HG03139 (cell line): ENCODE data around the gene ZBTB7B.

Experiments
- ATAC-seq: cut with Tn5 transposase; IDR thresholded peaks from one replicate; pipeline ENCODE4 v1.9.1; 2021; ENCODE audit not compliant: unreplicated experiment

ZBTB7B gene

DNA sequence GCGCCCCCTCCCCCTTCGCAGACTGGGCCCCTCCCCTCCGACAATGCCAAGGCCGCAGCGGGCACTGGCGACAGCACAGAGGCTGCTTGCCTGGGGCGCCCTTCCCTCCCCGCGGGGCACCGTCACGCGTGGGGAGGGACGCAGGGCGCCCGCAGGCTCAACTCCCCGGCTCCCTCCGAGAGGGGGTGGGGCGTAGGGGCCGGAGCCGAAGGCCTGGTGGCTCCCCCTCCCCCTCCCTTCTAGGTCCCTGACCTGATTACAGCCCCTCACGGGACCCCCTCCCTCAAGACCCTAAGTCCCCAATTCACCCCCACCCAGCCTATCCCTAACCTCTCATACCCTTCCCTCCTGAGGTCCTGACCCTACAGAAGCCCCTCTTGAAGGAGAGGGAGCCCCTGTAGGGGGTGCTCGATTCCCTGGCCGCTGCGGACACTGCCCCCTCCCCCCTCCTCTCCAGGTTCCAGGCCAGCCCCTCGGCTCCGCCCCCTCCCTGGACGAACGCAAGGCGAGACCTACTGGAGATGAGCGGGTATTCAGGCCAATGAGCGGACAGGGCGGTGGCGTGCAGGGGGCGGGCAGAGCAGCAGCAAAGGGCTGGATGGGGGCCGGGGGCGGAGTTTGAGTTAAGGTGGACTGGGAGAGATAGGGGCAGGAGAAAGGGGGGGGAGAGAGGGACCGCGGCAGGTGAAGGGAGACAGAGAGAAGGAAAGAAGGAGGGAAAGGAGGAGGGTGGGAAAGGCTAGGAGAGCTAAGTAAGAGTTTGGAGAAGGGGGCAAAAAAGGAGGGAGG, 733 bp upstream of the ZBTB7B start:
- ATAC-seq: peak; percentile 52

- no peak for ATAC-seq
Observed at GRCh38 chr1:155003227-155003765, 694 bp downstream of the ZBTB7B start.

- no peak for ATAC-seq
Observed at GRCh38 chr1:155003766-155004351, 1.3 kb downstream of the ZBTB7B start.

DNA sequence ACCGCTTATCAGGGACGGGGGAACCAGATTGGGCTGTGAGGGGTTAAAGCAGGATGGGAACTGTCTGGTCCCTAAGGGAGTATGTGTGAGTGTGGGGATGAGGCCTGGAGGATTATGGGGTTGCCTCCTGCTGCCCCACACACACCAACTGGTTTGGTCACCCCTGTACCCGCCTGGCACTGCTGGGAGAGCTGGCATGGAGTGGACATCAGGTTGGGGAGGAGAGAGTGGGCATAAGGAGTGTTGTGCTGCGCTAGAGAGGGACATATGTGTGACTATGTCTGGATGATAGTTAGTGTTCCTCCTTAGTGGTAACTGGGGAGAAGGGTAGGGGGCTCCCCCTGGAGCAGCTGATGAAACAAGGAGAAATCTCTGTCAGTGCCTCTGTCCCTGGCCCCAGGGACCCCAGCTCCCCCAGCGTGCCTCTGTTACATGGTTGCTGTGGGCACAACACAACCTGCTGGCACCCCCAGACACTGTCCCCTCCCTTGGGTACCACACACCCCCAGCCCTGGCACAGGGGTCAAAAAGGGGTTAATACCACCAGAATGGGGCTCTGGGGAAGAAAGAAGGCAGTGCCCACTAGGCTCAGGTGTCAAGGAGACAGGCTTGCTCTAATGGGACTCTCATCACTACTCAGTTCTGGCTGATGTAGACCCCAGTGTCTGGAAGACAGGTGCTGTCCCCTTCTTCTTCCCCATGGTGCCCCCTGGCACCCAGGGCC, 1.9 kb downstream of the ZBTB7B start:
- no peak for ATAC-seq

- ATAC-seq: no peak
Observed at GRCh38 chr1:155005076-155006011, 2.7 kb downstream of the ZBTB7B start.

GRCh38 chr1:155006601-155007101, 4.0 kb downstream of the ZBTB7B start:
- ATAC-seq: no peak

DNA sequence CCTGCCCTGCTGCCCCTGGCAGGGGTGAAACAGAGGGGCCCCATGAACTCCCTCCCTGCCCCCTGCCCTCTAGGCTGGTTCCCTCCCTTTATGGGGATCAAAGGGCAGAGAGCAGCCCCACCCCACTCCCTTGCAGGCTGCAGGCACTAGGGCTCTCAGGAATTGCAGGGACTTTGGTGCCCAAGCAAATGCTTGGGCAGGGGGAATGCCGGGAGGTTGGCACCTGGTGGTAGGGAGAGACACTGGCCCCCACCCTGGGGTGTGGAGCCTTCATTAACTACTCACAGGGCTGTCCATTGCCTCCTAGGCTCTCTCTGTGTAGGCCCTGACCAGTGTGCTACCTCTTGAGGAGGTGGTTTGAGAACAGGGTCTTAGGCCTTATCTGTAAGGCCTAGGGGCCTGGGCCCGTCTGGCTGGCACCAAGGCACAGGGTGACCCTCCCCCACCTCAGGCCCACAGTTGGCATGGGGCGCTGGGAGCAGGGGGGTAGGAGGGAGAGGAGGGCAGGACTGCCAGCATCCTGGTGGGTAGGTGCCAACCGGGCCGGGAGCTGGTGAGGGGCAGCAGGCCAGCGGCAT, 4.7 kb downstream of the ZBTB7B start:
- no peak for ATAC-seq

GRCh38 chr1:155008015-155008941, 5.7 kb downstream of the ZBTB7B start:
- no peak for ATAC-seq

- ATAC-seq: no peak
Observed at GRCh38 chr1:155009221-155009711, 6.7 kb downstream of the ZBTB7B start.

- ATAC-seq: no peak
Observed at GRCh38 chr1:155009742-155010141, 7.1 kb downstream of the ZBTB7B start.

DNA sequence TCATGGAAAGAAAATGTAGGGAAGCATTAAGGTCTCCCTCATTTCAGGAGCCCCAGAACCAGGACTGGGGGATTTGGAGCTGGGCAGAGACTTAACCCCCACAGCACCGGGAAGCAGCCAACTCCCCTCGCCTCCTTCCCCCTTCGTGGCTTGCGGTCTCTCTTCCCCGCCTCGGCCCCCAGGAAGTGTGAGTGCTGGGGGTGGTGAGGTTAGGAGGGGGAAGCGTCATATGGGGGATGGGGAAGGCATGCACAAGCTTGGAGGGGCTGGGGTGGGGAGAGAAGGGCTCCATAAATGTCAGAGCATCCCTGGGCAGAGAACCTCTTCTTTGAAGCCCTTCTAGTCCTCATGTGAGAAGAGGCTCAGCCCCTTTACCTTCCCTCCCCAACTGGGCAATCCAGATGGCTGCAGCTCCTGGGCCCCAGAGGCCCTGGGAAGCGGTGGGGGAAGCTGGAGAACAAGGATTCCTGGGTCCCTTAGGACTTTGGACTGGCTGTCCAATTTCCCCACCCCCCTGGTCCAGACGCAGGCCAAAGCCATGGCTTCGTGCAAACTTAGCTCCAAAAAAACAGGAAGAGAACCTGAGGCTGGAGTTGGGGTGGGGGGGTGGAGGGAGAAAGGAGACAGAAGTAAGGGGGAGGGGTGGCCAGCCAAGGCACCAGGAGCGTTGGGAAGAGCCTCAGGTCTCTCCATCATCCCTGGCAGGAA, 7.8 kb downstream of the ZBTB7B start:
- no peak for ATAC-seq

GRCh38 chr1:155011004-155011416, 8.4 kb downstream of the ZBTB7B start:
- ATAC-seq: no peak

GRCh38 chr1:155011437-155012025, 8.9 kb downstream of the ZBTB7B start:
- ATAC-seq: no peak

GRCh38 chr1:155012026-155012546, 9.5 kb downstream of the ZBTB7B start:
- ATAC-seq: no peak

GRCh38 chr1:155012776-155013602, 10.4 kb downstream of the ZBTB7B start:
- no peak for ATAC-seq

- ATAC-seq: no peak
Observed at GRCh38 chr1:155013632-155014031, 11.0 kb downstream of the ZBTB7B start.
